ENCODE data around the gene CHRNA10. TPM values are rescaled to one million over a fixed set of nuclear protein-coding genes. Genes with fewer than 3 reads are reported as not detected.

CHRNA10 gene
- total RNA-seq, 1 donor from 2014 or later, result 2.8 TPM

GRCh38 chr11:3623121-3623520, 48.1 kb downstream of the CHRNA10 start:
- no peak for DNase-seq (ENCODE audit: low spot score, unreplicated experiment)
- H3K4me1 Mint-ChIP-seq (ENCODE audit: low read depth), result no peaks in the 10 kb centered on the region
- no peak overlapping the region for H3K27ac Mint-ChIP-seq
- TF ChIP-seq CTCF (IDR thresholded peaks at IDR 0.05; ENCODE audit: unreplicated experiment), result no peak
- no peak overlapping the region for H3K4me3 Mint-ChIP-seq (ENCODE audit: low read depth)
- no peaks in the 10 kb centered on the region for H3K9me3 Mint-ChIP-seq (ENCODE audit: low read depth)
- H3K27me3 Mint-ChIP-seq, result peaks cover 14% of the 10 kb centered on the region
- H3K36me3 Mint-ChIP-seq (ENCODE audit: insufficient read depth), result no peaks in the 10 kb centered on the region

GRCh38 chr11:3622521-3622920, 48.7 kb downstream of the CHRNA10 start:
- no peak overlapping the region for H3K4me3 Mint-ChIP-seq (ENCODE audit: low read depth)
- TF ChIP-seq CTCF (IDR thresholded peaks at IDR 0.05; ENCODE audit: unreplicated experiment), result no peak
- no peaks in the 10 kb centered on the region for H3K9me3 Mint-ChIP-seq (ENCODE audit: low read depth)
- peaks cover 14% of the 10 kb centered on the region for H3K27me3 Mint-ChIP-seq
- no peak overlapping the region for H3K27ac Mint-ChIP-seq
- no peaks in the 10 kb centered on the region for H3K36me3 Mint-ChIP-seq (ENCODE audit: insufficient read depth)
- peaks cover 3% of the 10 kb centered on the region for H3K4me1 Mint-ChIP-seq (ENCODE audit: low read depth)
- DNase-seq (ENCODE audit: low spot score, unreplicated experiment), result no peak

- Mint-ChIP-seq H3K4me3 (ENCODE audit: low read depth) (no peak overlapping the region), H3K4me1 (ENCODE audit: low read depth) (peaks cover 3% of the 10 kb centered on the region), H3K27me3 (peaks cover 30% of the 10 kb centered on the region), H3K9me3 (ENCODE audit: low read depth) (no peaks in the 10 kb centered on the region), H3K36me3 (ENCODE audit: insufficient read depth) (no peaks in the 10 kb centered on the region), H3K27ac (no peak overlapping the region)
- no peak for DNase-seq (ENCODE audit: low spot score, unreplicated experiment)
- no peak for TF ChIP-seq CTCF (IDR thresholded peaks at IDR 0.05; ENCODE audit: unreplicated experiment)
Observed at GRCh38 chr11:3617990-3618389, 53.2 kb downstream of the CHRNA10 start.

- Mint-ChIP-seq H3K4me1 (ENCODE audit: low read depth) (peaks cover 3% of the 10 kb centered on the region), H3K27me3 (peaks cover 27% of the 10 kb centered on the region), H3K9me3 (ENCODE audit: low read depth) (peaks cover 3% of the 10 kb centered on the region), H3K27ac (no peak overlapping the region), H3K4me3 (ENCODE audit: low read depth) (no peak overlapping the region), H3K36me3 (ENCODE audit: insufficient read depth) (no peaks in the 10 kb centered on the region)
- no peak for DNase-seq (ENCODE audit: low spot score, unreplicated experiment)
- no peak for TF ChIP-seq CTCF (IDR thresholded peaks at IDR 0.05; ENCODE audit: unreplicated experiment)
Observed at GRCh38 chr11:3616721-3617460, 54.3 kb downstream of the CHRNA10 start.

GRCh38 chr11:3615998-3616397, 55.2 kb downstream of the CHRNA10 start:
- Mint-ChIP-seq H3K4me3 (ENCODE audit: low read depth) (no peak overlapping the region), H3K27me3 (peaks cover 22% of the 10 kb centered on the region), H3K9me3 (ENCODE audit: low read depth) (peaks cover 4% of the 10 kb centered on the region), H3K4me1 (ENCODE audit: low read depth) (peaks cover 3% of the 10 kb centered on the region), H3K27ac (no peak overlapping the region), H3K36me3 (ENCODE audit: insufficient read depth) (no peaks in the 10 kb centered on the region)
- no peak for DNase-seq (ENCODE audit: low spot score, unreplicated experiment)
- TF ChIP-seq CTCF (IDR thresholded peaks at IDR 0.05; ENCODE audit: unreplicated experiment), result no peak

Other genes with a start within 250 kb of the CHRNA10 start
- gene ART5, start 29.4 kb downstream of the CHRNA10 start, total RNA-seq, result 1.8 and 3.8 TPM in 2 replicates
- gene ART1, start 26.3 kb downstream of the CHRNA10 start, total RNA-seq, result not detected in 2 replicates
- gene NUP98, start 126.2 kb upstream of the CHRNA10 start, total RNA-seq, result 80.3 and 83.4 TPM in 2 replicates
- 46.7 and 51.3 TPM in 2 replicates for gene PGAP2, start 137.2 kb upstream of the CHRNA10 start, total RNA-seq
- gene RHOG, start 169.6 kb upstream of the CHRNA10 start, total RNA-seq, result 21.4 and 25.0 TPM in 2 replicates
- gene STIM1, start 184.3 kb upstream of the CHRNA10 start, total RNA-seq, result 27.2 and 32.7 TPM in 2 replicates